GM21447 (cell line): ENCODE measurements around the gene SV2A.
A peak's percentile ranks its signal among the peaks of the same experiment; 100 is the strongest.

Source experiments
- ATAC-seq: cut with Tn5 transposase; IDR thresholded peaks from one replicate; pipeline ENCODE4 v1.9.1; 2021; ENCODE audit not compliant: unreplicated experiment

SV2A gene

GRCh38 chr1:149931212-149931790 lies 13.7 kb upstream of the SV2A start:
- ATAC-seq = no peak

- no peak for ATAC-seq
Observed at GRCh38 chr1:149929856-149930255, 12.2 kb upstream of the SV2A start.

GRCh38 chr1:149928401-149928724 lies 10.7 kb upstream of the SV2A start:
- no peak for ATAC-seq

GRCh38 chr1:149927563-149928400 lies 10.1 kb upstream of the SV2A start, which contains the start of gene SF3B4:
SF3B4 (minus strand) TSS chr1:149927803; CDS start chr1:149927759, 44 bp downstream.
- ATAC-seq = peak; percentile 90

GRCh38 chr1:149927056-149927562 lies 9.5 kb upstream of the SV2A start:
- no peak for ATAC-seq

GRCh38 chr1:149926296-149926695 lies 8.7 kb upstream of the SV2A start:
- ATAC-seq = no peak

- ATAC-seq = no peak
Observed at GRCh38 chr1:149925751-149926150, 8.1 kb upstream of the SV2A start.

GRCh38 chr1:149925345-149925744 lies 7.7 kb upstream of the SV2A start:
- ATAC-seq = no peak

GRCh38 chr1:149923626-149924025 lies 6.0 kb upstream of the SV2A start:
- no peak for ATAC-seq

GRCh38 chr1:149916898-149917252 lies 769 bp downstream of the SV2A start:
- ATAC-seq = no peak

GRCh38 chr1:149916193-149916897 lies 1.3 kb downstream of the SV2A start:
- ATAC-seq = no peak

GRCh38 chr1:149915429-149916192 lies 2.0 kb downstream of the SV2A start:
- ATAC-seq = no peak

GRCh38 chr1:149914545-149914944 lies 3.1 kb downstream of the SV2A start:
- no peak for ATAC-seq

- ATAC-seq = no peak
Observed at GRCh38 chr1:149906570-149907075, 11.0 kb downstream of the SV2A start.

- ATAC-seq = no peak
Observed at GRCh38 chr1:149903836-149904491, 13.7 kb downstream of the SV2A start.

- peak; percentile 98 for ATAC-seq
Observed at GRCh38 chr1:149899460-149900284, 18.0 kb downstream of the SV2A start, which contains the start of gene BOLA1. BOLA1 (plus strand) TSS chr1:149899568; CDS start chr1:149900060, 492 bp downstream.

GRCh38 chr1:149896575-149896974 lies 21.1 kb downstream of the SV2A start:
- no peak for ATAC-seq

GRCh38 chr1:149888999-149889289 lies 28.7 kb downstream of the SV2A start:
- ATAC-seq = no peak

- peak; percentile 28 for ATAC-seq
Observed at GRCh38 chr1:149888247-149888998, 29.2 kb downstream of the SV2A start.
